Right lobe of liver (tissue), 6 donors: ENCODE results near the gene NCOA3. TPM values are rescaled to one million over a fixed set of nuclear protein-coding genes. Genes with fewer than 3 reads are reported as not detected.

Source experiments
- ATAC-seq, 4 donors: fragments of 200-7000 bp; cut with Tn5 transposase; one replicate each; pipeline ENCODE4 v1.9.1; 2020; ENCODE audit warnings: mild to moderate bottlenecking in 4 of 4, moderate library complexity in 4 of 4
- DNase-seq, 3 donors: peaks; one replicate each; pipeline ENCODE4 v3.0.0-alpha.2; 2020
- H3K27ac ChIP-seq, 3 donors: fragments of 200-600 bp; one replicate each; pipeline ENCODE4 v1.8.0; 2022
- H3K27me3 ChIP-seq, 2 donors: fragments of 200-600 bp; one replicate each; pipeline ENCODE4 v1.8.0; 2022
- H3K36me3 ChIP-seq, 4 donors: fragments of 200-600 bp; sonication (generic) in 1 of 4; one replicate each; pipeline versions ENCODE4 v1.5.1 to v1.8.0; 2017 to 2022; ENCODE audit warnings: control low read depth in 1 of 4
- H3K4me1 ChIP-seq, 4 donors: fragments of 200-600 bp; sonication (generic) in 1 of 4; one replicate each; pipeline versions ENCODE4 v1.5.1 to v1.8.0; 2017 to 2022; ENCODE audit warnings: control low read depth in 1 of 4
- H3K4me3 ChIP-seq, 3 donors: fragments of 200-600 bp; one replicate each; pipeline ENCODE4 v1.8.0; 2022
- H3K9me3 ChIP-seq, 4 donors: fragments of 200-600 bp; sonication (generic) in 1 of 4; one replicate each; pipeline versions ENCODE4 v1.5.1 to v1.8.0; 2017 to 2022; ENCODE audit warnings: control low read depth in 1 of 4
- POLR2A ChIP-seq: fragments of 450-650 bp; IDR thresholded peaks from one replicate; pipeline ENCODE4 v1.6.1; 2017; ENCODE audit warnings: antibody characterized with exemption, mild to moderate bottlenecking
- WGBS: methylation state at CpG from one replicate; pipeline ENCODE4 v1.1.6; 2018; ENCODE audit warnings: low coverage, low lambda C conversion rate; ENCODE audit not compliant: insufficient coverage; ENCODE audit errors: missing lambda C conversion rate; 5-methylcytosine and 5-hydroxymethylcytosine counted together
- intact Hi-C, 2 donors: fragments of 100-400 bp; cut with DNase I; formaldehyde crosslinking; loops; one replicate each; pipeline versions ENCODE4 v1.11.2 to v1.14.1; 2022
- total RNA-seq, 6 experiments: library from RNA; depleted of rRNA in 2 of 6; stranded (reverse); fragments of >200 nt in 2 of 6; fragmentation: NEBNext Ultra II Directional in 3 of 6; extraction: Animal tissue kit (Norgen Biotek cat#: 25700) in 3 of 6; gene quantifications; one replicate each; pipeline versions ENCODE4 v1.1.0 to v1.2.4, GENCODE V29; 2016 to 2023
- TF ChIP-seq, protein P1 (sequence below), 4 donors: fragments of 200-600 bp in 3 of 4; fragments of 450-650 bp in 1 of 4; IDR thresholded peaks; one replicate each; pipeline versions ENCODE4 v1.5.1 to v1.8.0; 2016 to 2022; ENCODE audit warnings: antibody characterized with exemption in 4 of 4, mild to moderate bottlenecking in 2 of 4
- donor health status: DM: no; HTN: yes; CAD: no.
- donor health status: DM: no; HTN: no; CAD: no.
- donor health status: DM: no; HTN: no; CAD: no.
- donor health status: DM: no; HTN: yes; CAD: no.
- donor health status: DM: no; HTN: yes; CAD: no.

Gene NCOA3
- total RNA-seq, 6 experiments from 2014 or later, result 11.2 to 15.1 (median 13.8) TPM

DNA sequence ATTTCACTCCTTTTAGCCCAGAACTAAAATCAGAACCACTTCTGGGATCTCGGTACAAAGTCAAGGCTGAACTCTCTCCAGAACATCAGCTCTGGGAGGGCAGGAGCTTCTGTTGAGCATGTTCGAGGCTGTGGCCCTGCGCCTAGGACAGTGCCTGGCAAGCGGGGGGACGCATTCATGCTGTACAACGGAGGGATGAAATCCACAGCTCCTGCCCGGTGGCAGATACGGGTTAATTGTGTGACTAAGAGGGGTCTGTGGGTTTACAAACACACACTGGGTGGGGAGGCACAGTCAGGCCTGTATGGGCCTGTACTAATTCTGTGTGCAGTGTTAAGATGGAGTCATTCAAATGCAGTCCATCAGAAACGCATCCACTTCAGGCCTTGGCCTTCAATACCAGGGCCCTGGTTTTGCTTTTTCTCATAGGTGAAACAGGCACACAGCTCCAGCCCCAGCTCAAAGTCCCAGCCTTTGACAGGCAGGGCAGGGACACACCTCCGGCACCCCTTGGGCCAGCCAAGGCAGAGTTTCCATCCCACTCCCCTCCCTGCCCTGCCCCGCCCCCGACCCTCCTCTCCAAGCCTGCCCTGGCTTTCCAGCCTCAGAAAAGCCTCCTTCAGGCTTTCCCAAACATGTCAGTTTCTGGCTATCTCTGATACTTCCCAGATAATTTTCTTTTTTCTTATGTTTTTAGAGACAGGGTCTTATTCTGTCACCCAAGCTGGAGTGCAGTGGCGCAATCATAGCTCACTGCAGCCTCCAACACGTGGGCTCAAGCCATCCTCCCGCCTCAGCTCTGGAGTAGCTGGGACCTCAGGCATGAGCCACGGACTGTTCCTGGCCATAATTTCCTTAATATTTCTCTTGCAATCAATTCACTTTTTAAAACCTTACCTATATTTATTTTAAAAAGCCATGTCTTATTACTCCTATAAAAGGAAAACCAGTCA lies 173.8 kb downstream of the NCOA3 start:
- intact Hi-C loops, result loop anchor here in 1 of 2 donors (10.0 kb wide), 1 partner anchor 109 kb away; the partner anchor contains the start of gene SULF2
- ATAC-seq (no peak), DNase-seq (no peak)
- Histone ChIP-seq H3K27ac (no peak overlapping the region), H3K4me3 (no peak overlapping the region), H3K27me3 (no peaks in the 10 kb centered on the region), H3K4me1 (no peaks in the 10 kb centered on the region), H3K9me3 (no peaks in the 10 kb centered on the region), H3K36me3 (peaks cover 0 to 3% (median 0%) of the 10 kb centered on the region in 4 donors)
- TF ChIP-seq, protein P1, sequence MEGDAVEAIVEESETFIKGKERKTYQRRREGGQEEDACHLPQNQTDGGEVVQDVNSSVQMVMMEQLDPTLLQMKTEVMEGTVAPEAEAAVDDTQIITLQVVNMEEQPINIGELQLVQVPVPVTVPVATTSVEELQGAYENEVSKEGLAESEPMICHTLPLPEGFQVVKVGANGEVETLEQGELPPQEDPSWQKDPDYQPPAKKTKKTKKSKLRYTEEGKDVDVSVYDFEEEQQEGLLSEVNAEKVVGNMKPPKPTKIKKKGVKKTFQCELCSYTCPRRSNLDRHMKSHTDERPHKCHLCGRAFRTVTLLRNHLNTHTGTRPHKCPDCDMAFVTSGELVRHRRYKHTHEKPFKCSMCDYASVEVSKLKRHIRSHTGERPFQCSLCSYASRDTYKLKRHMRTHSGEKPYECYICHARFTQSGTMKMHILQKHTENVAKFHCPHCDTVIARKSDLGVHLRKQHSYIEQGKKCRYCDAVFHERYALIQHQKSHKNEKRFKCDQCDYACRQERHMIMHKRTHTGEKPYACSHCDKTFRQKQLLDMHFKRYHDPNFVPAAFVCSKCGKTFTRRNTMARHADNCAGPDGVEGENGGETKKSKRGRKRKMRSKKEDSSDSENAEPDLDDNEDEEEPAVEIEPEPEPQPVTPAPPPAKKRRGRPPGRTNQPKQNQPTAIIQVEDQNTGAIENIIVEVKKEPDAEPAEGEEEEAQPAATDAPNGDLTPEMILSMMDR (IDR thresholded peaks at IDR 0.05), result no peak
- no peak for TF ChIP-seq POLR2A
- WGBS, result 57% methylated on average over 5 of the region's 16 CpGs

DNA sequence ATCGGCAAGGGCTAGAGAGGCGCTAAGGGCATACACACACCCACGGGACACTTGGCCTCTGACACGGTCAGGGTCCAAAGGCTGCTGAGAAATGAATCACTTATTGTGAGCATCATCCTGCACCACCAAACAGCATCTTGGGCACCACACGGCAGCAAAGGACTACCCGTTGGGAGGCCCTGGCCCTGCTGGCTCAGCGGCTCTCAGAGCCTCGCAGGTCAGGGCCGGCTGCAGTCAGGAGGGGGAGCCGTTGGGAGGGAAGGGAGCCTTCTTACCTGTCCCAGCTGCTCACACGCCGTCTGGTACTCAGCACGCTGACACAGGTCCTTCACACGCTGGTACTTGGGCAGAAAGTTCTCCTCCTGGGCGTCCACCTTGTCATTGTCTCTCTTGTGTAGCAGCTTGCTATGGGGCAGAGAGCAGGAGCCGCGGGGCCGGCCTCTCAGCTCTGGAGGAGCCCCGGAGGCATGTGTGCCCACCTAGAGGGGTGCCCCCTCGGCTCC lies 174.6 kb downstream of the NCOA3 start:
- ATAC-seq, result no peak
- Histone ChIP-seq H3K36me3 (peaks cover 0 to 3% (median 0%) of the 10 kb centered on the region in 4 donors), H3K4me3 (no peak overlapping the region), H3K27me3 (no peaks in the 10 kb centered on the region), H3K9me3 (no peaks in the 10 kb centered on the region), H3K4me1 (no peaks in the 10 kb centered on the region), H3K27ac (no peak overlapping the region)
- WGBS, result 72% methylated on average over 5 of the region's 20 CpGs
- intact Hi-C loops, result loop anchor here in 1 of 2 donors (10.0 kb wide), 1 partner anchor 109 kb away; the partner anchor contains the start of gene SULF2
- no peak for DNase-seq
- no peak for TF ChIP-seq POLR2A
- TF ChIP-seq, protein P1 (IDR thresholded peaks at IDR 0.05), result no peak

DNA sequence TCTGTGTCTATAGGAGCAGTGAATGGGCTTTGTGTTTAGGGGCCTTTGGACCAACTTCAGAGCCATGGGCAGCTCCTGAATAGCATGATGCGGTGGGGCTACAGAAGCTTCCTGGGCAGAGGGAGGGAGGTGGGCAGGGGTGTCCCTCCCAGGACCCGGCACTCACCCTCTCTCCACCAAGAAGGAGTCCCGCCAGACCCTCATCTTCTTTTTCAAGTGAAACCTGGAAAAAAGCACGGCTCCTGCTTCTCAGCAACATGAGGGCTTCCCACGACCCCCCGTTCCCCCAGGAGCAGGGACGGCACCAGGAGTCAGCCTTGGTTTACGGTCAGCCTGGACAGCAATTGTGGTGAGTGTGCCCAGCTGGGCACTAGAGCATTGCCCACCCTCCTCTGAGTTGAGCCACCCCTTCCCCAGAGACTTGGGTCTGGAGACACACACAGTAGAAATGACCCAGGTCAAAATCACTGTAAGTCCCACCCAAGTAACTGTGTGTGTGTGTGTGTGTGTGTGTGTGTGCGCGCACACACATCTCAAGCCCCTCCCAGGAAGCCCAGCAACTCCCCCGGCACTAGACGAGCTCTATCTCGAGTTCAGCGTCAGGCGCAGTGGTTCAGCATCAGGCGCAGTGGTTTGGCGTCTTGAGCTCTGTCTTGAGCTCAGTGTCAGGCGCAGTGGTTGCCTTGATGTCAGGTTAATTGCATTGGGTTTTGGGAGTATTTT lies 175.4 kb downstream of the NCOA3 start:
- no peak for DNase-seq
- WGBS, result 89% methylated on average over 10 of the region's 18 CpGs

More for the DNA sequence above, 175.4 kb downstream of the NCOA3 start:
- no peak overlapping the region for H3K4me3 ChIP-seq
- ATAC-seq, result no peak
- no peaks in the 10 kb centered on the region for H3K4me1 ChIP-seq
- H3K9me3 ChIP-seq, result no peaks in the 10 kb centered on the region
- H3K27me3 ChIP-seq, result no peaks in the 10 kb centered on the region
- intact Hi-C loops, result loop anchor here in 1 of 2 donors (10.0 kb wide), 1 partner anchor 108 kb away; the partner anchor contains the start of gene SULF2
- no peak overlapping the region for H3K27ac ChIP-seq
- no peak for TF ChIP-seq POLR2A
- TF ChIP-seq, protein P1 (IDR thresholded peaks at IDR 0.05), result no peak
- H3K36me3 ChIP-seq, result peaks cover 0 to 3% (median 0%) of the 10 kb centered on the region in 4 donors
